NOMO-1 treated with dmso at 0.1 percent for 144 hours (cell line): Measurements from ENCODE around the gene KEAP1.
A peak's percentile ranks its signal among the peaks of the same experiment; 100 is the strongest.
"Not testable (repeated sequence)": the region's sequence is repeated elsewhere in the genome, so short reads cannot be mapped to it uniquely, and the experiment has no call there.

Experiments used
- DNase-seq: peaks from one replicate; lab custom pipeline; 2025; ENCODE audit not compliant: unreplicated experiment; lab: John Stamatoyannopoulos, UW

KEAP1 gene

GRCh38 chr19:10500247-10500592, 2.9 kb downstream of the KEAP1 start:
- no peak for DNase-seq

GRCh38 chr19:10499550-10500246, 3.5 kb downstream of the KEAP1 start:
- no peak for DNase-seq

- DNase-seq: no peak
Measured at GRCh38 chr19:10497371-10497770, 5.8 kb downstream of the KEAP1 start.

- DNase-seq: no peak
Measured at GRCh38 chr19:10491472-10492047, 11.6 kb downstream of the KEAP1 start.

GRCh38 chr19:10486551-10486950, 16.6 kb downstream of the KEAP1 start:
- no peak for DNase-seq

GRCh38 chr19:10478903-10479384, 24.2 kb downstream of the KEAP1 start:
- peak; percentile 94 for DNase-seq

GRCh38 chr19:10478476-10478875, 24.7 kb downstream of the KEAP1 start:
- DNase-seq: no peak

GRCh38 chr19:10474962-10475451, 28.1 kb downstream of the KEAP1 start:
- DNase-seq: no peak

GRCh38 chr19:10473192-10473591, 30.0 kb downstream of the KEAP1 start:
- DNase-seq: no peak

- DNase-seq: no peak
Measured at GRCh38 chr19:10471909-10472308, 31.2 kb downstream of the KEAP1 start.

- no peak for DNase-seq
Measured at GRCh38 chr19:10468133-10468532, 35.0 kb downstream of the KEAP1 start.

- DNase-seq: no peak
Measured at GRCh38 chr19:10467104-10467706, 36.0 kb downstream of the KEAP1 start.

GRCh38 chr19:10464456-10464855, 38.7 kb downstream of the KEAP1 start:
- DNase-seq: no peak

GRCh38 chr19:10462557-10462956, 40.6 kb downstream of the KEAP1 start:
- DNase-seq: no peak

- DNase-seq: not testable (repeated sequence)
Measured at GRCh38 chr19:10462042-10462441, 41.1 kb downstream of the KEAP1 start.

- no peak for DNase-seq
Measured at GRCh38 chr19:10461047-10461949, 41.9 kb downstream of the KEAP1 start.

GRCh38 chr19:10460714-10461046, 42.5 kb downstream of the KEAP1 start:
- DNase-seq: no peak

GRCh38 chr19:10458733-10459132, 44.4 kb downstream of the KEAP1 start:
- not testable (repeated sequence) for DNase-seq

- no peak for DNase-seq
Measured at GRCh38 chr19:10454267-10454666, 48.9 kb downstream of the KEAP1 start.

- no peak for DNase-seq
Measured at GRCh38 chr19:10453852-10454251, 49.3 kb downstream of the KEAP1 start.
